MCF 10A (cell line): ENCODE measurements around the gene LSR. TPM values are rescaled to one million over a fixed set of nuclear protein-coding genes. Genes with fewer than 3 reads are reported as not detected.

Experiments used
- BruUV-seq: library from RNA; stranded (reverse); fragments of 400-500 nt; replicated peaks from 2 replicates; lab custom pipeline; 2021; lab: Mats Ljungman, UMichigan
- CTCF ChIA-PET: fragments of 300-600 bp; sonication (Branson Sonifier 250); formaldehyde crosslinking; extraction: SDS; loops from one replicate; lab custom pipeline; 2021; ENCODE audit warnings: antibody characterized with exemption, inconsistent platforms; lab: Yijun Ruan, JAX
- POLR2A ChIA-PET: fragments of 300-600, 350-650 bp; sonication (Branson Sonifier 250); formaldehyde crosslinking; extraction: SDS; loops from one replicate; lab custom pipeline; 2020; ENCODE audit warnings: antibody characterized with exemption, inconsistent platforms; lab: Yijun Ruan, JAX
- DNase-seq: peaks from one replicate; pipeline ENCODE4 v3.0.0-alpha.2; 2018; ENCODE audit not compliant: unreplicated experiment
- H3K27ac Mint-ChIP-seq: one replicate; pipeline ENCODE4 v1.8.0; 2022; ENCODE audit warnings: mild to moderate bottlenecking, low read depth, mixed read lengths; ENCODE audit not compliant: unreplicated experiment
- H3K27me3 Mint-ChIP-seq: one replicate; pipeline ENCODE4 v1.8.0; 2022; ENCODE audit warnings: mixed read lengths; ENCODE audit not compliant: insufficient read depth, unreplicated experiment
- H3K36me3 Mint-ChIP-seq: one replicate; pipeline ENCODE4 v1.8.0; 2022; ENCODE audit warnings: mild to moderate bottlenecking, moderate library complexity, mixed read lengths; ENCODE audit not compliant: insufficient read depth, unreplicated experiment
- H3K4me1 Mint-ChIP-seq: one replicate; pipeline ENCODE4 v1.8.0; 2022; ENCODE audit warnings: mixed read lengths; ENCODE audit not compliant: insufficient read depth, unreplicated experiment
- H3K4me3 Mint-ChIP-seq: one replicate; pipeline ENCODE4 v1.8.0; 2022; ENCODE audit warnings: mild to moderate bottlenecking, moderate library complexity, mixed read lengths; ENCODE audit not compliant: unreplicated experiment
- H3K9me3 Mint-ChIP-seq: one replicate; pipeline ENCODE4 v1.8.0; 2022; ENCODE audit warnings: mixed read lengths; ENCODE audit not compliant: unreplicated experiment
- intact Hi-C: fragments of 100-400 bp; cut with micrococcal nuclease; formaldehyde crosslinking; loops from 2 replicates; pipeline ENCODE4 v1.14.1; 2022
- total RNA-seq: library from RNA; stranded (reverse); gene quantifications from 2 replicates; pipeline ENCODE4 v1.2.3, GENCODE V29; 2022
- TF ChIP-seq, protein P1 (sequence below): fragments of 200-600 bp; IDR thresholded peaks from one replicate; pipeline ENCODE4 v1.8.0; 2022; ENCODE audit warnings: antibody characterized with exemption, mild to moderate bottlenecking; ENCODE audit not compliant: unreplicated experiment

LSR gene
- total RNA-seq, 1 experiment from 2014 or later: 64.1 TPM

DNA sequence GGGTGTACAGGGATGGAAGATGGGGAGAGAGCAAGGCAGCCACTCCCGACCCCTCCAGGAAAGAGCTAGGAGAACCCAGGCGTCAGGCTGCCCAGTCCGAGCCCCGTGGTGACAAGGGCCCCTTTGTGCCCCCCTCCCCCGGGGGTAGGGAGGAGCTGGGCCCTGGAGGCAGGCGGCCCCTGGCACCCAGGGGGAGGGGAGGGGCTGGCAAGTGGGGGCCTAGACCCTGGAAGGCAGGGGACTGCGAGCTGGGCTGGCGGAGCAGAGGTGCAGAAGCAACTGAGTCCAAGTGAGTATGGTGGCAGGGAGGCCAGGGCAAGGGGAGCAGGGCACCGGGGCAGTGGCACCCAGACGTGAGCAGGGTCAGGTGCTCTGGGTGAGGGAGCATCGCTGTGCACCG, 43.1 kb downstream of the LSR start, which contains the start of gene MAG:
TSS of gene MAG (plus strand) at position 246 of the 400 bp plus-strand sequence. CDS start 3,248 bp downstream, outside the sequence.
- ChIA-PET POLR2A (no interaction called here), CTCF (no interaction called here)
- TF ChIP-seq, protein P1, sequence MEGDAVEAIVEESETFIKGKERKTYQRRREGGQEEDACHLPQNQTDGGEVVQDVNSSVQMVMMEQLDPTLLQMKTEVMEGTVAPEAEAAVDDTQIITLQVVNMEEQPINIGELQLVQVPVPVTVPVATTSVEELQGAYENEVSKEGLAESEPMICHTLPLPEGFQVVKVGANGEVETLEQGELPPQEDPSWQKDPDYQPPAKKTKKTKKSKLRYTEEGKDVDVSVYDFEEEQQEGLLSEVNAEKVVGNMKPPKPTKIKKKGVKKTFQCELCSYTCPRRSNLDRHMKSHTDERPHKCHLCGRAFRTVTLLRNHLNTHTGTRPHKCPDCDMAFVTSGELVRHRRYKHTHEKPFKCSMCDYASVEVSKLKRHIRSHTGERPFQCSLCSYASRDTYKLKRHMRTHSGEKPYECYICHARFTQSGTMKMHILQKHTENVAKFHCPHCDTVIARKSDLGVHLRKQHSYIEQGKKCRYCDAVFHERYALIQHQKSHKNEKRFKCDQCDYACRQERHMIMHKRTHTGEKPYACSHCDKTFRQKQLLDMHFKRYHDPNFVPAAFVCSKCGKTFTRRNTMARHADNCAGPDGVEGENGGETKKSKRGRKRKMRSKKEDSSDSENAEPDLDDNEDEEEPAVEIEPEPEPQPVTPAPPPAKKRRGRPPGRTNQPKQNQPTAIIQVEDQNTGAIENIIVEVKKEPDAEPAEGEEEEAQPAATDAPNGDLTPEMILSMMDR: no peak
- intact Hi-C loops: no loop called here
- Mint-ChIP-seq H3K9me3 (no peaks in the 10 kb centered on the region), H3K36me3 (no peaks in the 10 kb centered on the region), H3K4me3 (no peak within 1 kb of the TSS), H3K27ac (no peak within 1 kb of the TSS), H3K27me3 (peaks cover 47% of the 10 kb centered on the region), H3K4me1 (no peaks in the 10 kb centered on the region)
- DNase-seq: no peak
- BruUV-seq: no TSS peak

DNA sequence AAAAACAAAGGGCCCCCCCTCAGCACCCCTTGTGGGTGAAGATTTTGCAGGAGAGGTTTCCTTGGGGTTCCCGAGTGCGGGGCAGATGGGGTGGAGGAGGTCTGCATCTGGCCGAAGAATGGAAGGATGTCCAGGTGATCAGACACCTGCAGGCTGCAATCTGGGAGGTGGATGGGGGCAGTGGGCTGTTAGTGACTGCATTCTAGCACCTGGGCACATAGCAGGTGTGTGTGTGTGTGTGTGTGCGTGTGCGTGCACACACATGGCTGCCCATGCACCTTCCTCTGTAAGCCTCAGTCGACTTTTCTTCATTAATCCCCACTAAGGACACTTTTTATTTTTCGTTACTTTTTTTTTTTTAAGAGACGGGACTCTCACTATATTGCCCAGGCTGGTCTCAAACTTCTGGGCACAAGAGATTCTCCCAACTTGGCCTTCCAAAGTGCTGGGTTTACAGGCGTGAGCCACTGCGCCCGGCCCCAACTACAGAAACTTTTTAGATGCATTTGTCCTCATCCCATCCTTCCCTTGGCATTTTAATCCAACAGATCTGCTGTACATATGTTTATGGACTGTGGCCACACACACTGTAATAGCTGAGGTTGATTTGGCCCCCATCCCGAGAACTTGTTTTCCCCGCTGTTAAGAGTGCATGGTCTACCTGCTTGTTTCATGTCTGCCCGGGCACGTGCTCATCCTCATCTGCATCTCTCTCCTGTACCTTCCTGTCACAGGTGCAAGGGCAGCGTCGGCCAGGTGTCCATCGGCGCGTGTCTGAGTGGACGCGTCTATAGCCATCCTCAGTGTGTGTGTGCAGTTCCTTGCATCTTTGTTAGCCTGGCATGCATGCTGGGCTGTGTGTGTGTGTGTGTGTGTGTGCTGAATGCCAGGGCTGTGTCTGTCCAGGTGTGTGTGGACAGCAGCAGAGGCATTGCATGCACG, 43.9 kb downstream of the LSR start:
- Mint-ChIP-seq H3K4me3 (no peak overlapping the region), H3K27me3 (peaks cover 47% of the 10 kb centered on the region), H3K36me3 (no peaks in the 10 kb centered on the region), H3K9me3 (no peaks in the 10 kb centered on the region), H3K27ac (no peak overlapping the region), H3K4me1 (no peaks in the 10 kb centered on the region)
- intact Hi-C loops: no loop called here
- no peak for DNase-seq
- BruUV-seq: no TSS peak
- CTCF ChIA-PET: interaction anchor here (0.7 kb wide), 1 partner anchor 232 kb away, joined by 3 read pairs; no protein-coding TSS in a partner anchor
- POLR2A ChIA-PET: no interaction called here
- TF ChIP-seq, protein P1: no peak

DNA sequence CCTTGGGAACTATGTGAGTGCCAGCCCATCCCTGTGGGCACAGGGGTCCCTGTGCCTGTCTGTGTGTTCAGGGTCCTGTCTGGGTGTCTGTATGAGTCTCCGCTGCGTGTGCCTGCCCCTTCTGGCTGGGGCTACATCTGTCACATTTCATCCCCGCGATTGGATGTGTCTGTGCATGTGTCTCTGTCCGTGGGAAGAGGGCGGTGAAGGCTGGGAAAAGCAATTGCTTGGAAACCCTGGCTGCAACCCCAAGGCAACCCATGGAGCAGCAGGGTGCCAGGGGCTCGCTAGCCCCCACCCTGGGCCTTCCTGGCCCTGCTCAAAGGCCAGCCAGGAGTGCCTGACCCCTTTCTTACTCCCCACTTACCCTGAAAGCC, 44.5 kb downstream of the LSR start:
- H3K9me3 Mint-ChIP-seq: no peaks in the 10 kb centered on the region
- CTCF ChIA-PET: interaction anchor here (0.7 kb wide), 1 partner anchor 233 kb away, joined by 3 read pairs; no protein-coding TSS in a partner anchor
- BruUV-seq: no TSS peak
- H3K27me3 Mint-ChIP-seq: peaks cover 47% of the 10 kb centered on the region
- DNase-seq: no peak
- POLR2A ChIA-PET: interaction anchor here (1.0 kb wide), 1 partner anchor 11 kb away, joined by 3 read pairs; the partner anchor contains the start of gene HAMP
- H3K4me3 Mint-ChIP-seq: no peak overlapping the region
- TF ChIP-seq, protein P1: no peak
- H3K36me3 Mint-ChIP-seq: no peaks in the 10 kb centered on the region
- H3K27ac Mint-ChIP-seq: no peak overlapping the region
- H3K4me1 Mint-ChIP-seq: no peaks in the 10 kb centered on the region
- intact Hi-C loops: no loop called here

DNA sequence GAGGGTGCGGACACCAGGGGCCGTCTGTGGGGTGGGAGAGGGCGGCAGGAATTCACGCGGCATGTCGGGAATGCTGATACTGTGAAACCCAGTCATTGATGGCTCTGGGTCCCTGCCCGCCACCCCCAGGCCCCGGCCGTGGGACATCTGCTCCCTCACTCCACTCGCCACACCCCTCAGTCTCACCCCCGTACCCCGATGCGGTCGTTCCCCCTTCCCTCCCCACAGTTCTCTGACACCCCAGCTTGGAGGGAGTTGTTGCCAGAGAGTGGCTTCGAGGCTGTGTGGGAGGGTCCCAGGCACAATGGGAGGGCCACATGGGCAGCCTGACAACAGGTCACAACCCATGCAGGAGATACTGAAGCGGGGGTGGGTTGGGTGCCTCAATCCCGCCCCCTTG, 45.0 kb downstream of the LSR start:
- Mint-ChIP-seq H3K27ac (no peak overlapping the region), H3K4me1 (no peaks in the 10 kb centered on the region), H3K9me3 (no peaks in the 10 kb centered on the region), H3K4me3 (no peak overlapping the region), H3K27me3 (peaks cover 47% of the 10 kb centered on the region), H3K36me3 (no peaks in the 10 kb centered on the region)
- TF ChIP-seq, protein P1: no peak
- DNase-seq: no peak
- intact Hi-C loops: no loop called here
- POLR2A ChIA-PET: interaction anchor here (1.0 kb wide), 1 partner anchor 12 kb away, joined by 3 read pairs; the partner anchor contains the start of gene HAMP
- BruUV-seq: no TSS peak
- CTCF ChIA-PET: interaction anchor here (0.7 kb wide), 1 partner anchor 233 kb away, joined by 3 read pairs; no protein-coding TSS in a partner anchor
